GM12891 (cell line): Measurements from ENCODE around the gene MRPL40.

ENCODE experiments used
- POLR2A ChIP-seq: IDR thresholded peaks from 2 replicates; pipeline ENCODE4 v1.6.1; 2011; ENCODE audit warnings: low read depth, low read length, control low read depth
- POLR2AphosphoS5 ChIP-seq: IDR thresholded peaks from 2 replicates; pipeline ENCODE4 v1.6.1; 2011; ENCODE audit warnings: low read depth, low read length, control low read depth
- POU2F2 ChIP-seq: IDR thresholded peaks from 2 replicates; pipeline ENCODE4 v1.6.1; 2011; ENCODE audit warnings: low read depth, mild to moderate bottlenecking, control low read depth, low read length, moderate library complexity
- TAF1 ChIP-seq: IDR thresholded peaks from 2 replicates; pipeline ENCODE4 v1.6.1; 2011; ENCODE audit warnings: low read depth, low read length, control low read depth

- TF ChIP-seq POLR2A = peak; percentile 25; the same call in 1 of the 2 replicates
- no peak; the same call in 1 of the 2 replicates for TF ChIP-seq TAF1
- peak; percentile 23; the same call in 1 of the 2 replicates for TF ChIP-seq POLR2AphosphoS5
- no peak for TF ChIP-seq POU2F2
These were observed 15.8 kb downstream of the MRPL40 start for GRCh38 chr22:19448076-19448607.
